ENCODE data around the gene TSPAN32. TPM values are rescaled to one million over a fixed set of nuclear protein-coding genes. Genes with fewer than 3 reads are reported as not detected.

The TSPAN32 gene
- total RNA-seq, 2 experiments from 2014 or later, result 77.6 to 98.9 TPM

DNA sequence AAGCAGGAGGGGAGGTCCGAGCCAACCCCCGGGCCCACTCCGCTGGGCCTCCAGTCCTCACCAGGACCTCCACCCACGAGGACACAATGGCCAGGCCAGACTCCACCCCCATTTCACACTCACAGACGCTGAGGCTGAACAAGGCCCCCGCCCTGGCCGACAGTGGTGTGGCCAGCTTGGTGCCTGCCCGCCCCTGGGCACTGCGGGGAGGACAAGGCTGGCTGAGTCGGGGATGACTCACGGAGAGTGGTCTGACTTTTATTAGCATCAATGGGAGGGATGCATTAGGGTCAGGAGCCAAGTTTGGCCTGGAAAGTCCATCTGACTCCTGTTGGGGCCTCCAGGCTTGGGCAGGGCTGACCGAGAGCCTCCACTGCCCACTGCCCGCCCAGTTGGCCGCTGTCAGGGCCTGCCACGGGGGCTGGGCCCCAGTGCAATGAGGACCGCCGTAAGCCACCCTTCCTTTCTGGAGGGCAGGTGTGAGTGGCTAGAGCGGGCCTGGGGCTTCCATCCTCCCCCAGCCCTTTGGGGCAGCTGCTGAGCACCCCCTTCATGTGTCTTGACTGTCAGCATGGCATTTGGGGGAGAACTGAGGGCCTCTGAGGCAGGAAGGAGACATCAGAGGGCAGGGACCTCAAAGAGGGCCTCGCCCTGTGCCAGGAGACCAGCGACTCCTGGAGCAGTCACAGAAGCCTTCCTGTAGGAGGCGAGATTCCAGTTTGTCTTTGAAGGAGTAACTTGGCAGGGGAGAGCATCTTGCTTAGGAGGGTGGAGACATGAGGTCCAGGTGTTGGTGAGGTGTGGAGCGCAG, 10.6 kb downstream of the TSPAN32 start:
- H3K27ac Mint-ChIP-seq, result no peak overlapping the region
- H3K4me3 Mint-ChIP-seq, result no peak overlapping the region
- DNase-seq, result no peak
- no peaks in the 10 kb centered on the region for H3K27me3 Mint-ChIP-seq
- POLR2A ChIA-PET, result no interaction called here
- H3K36me3 Mint-ChIP-seq (ENCODE audit: low read depth), result peaks cover 3% of the 10 kb centered on the region
- no peaks in the 10 kb centered on the region for H3K9me3 Mint-ChIP-seq
- CTCF ChIA-PET, result interaction anchor here (1.0 to 3.5 kb wide), 2 partner anchors 8 to 108 kb away, joined by 4 to 12 read pairs; no protein-coding TSS in a partner anchor
- peaks cover 3% of the 10 kb centered on the region for H3K4me1 Mint-ChIP-seq

DNA sequence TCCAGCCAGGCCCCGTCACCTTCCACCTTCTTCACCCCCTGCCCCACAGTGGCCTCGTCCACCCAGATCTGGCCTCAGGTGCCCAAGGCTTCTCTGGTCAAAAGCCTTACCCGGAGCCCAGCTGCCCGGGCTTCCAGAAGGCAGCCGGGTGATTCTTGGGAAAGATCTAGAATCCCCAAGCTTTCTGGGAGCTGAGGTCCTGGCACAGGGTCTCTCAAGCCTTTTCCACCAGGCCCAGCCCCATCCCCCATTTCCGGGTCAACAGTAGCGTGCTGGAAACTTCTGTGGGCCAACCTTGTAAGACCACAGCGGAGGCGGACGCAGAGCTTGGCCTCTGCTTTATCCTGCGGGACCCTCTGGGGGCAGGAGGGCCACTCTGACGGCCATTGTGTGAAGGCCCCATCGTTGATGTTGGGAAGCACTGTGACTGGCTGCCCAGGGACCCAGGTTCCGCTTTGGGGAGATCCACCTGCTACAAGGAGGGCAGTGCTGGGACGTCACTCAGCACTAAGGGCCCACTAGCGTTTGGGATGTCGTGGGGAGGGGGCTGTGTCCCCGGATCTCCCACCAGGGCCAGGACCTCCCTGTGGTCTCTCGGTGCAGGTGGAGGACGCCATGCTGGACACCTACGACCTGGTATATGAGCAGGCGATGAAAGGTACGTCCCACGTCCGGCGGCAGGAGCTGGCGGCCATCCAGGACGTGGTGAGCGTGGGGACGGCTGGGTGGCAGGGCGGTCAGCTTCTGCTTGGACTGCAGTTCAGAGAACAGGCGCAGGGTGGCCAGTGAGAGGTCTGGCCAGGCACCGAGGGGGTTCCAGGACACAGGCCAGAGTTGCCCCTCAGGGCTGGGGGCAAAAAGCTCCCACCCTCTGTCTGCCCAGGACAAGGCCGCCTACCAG, 11.5 kb downstream of the TSPAN32 start:
- H3K36me3 Mint-ChIP-seq (ENCODE audit: low read depth), result no peaks in the 10 kb centered on the region
- POLR2A ChIA-PET, result no interaction called here
- no peak overlapping the region for H3K27ac Mint-ChIP-seq

DNA sequence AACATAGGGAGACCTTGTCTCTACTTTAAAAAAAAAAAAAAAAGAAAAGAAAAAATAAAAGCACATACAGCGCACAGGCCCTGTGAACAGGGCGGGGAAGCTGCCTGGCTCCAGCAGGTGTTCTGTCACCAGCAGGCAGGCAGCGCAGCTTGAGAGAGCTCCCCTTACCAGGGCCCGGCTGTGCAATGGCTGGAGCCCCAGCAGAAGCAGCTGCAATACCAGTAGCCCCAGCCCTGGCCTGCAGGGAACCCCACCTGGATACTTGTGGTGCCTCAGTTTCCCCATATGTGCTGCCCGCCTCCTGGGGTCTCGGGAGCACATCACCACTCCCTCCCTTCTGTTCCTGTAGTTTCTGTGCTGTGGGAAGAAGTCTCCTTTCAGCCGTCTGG, 12.3 kb downstream of the TSPAN32 start:
- Mint-ChIP-seq H3K36me3 (ENCODE audit: low read depth) (no peaks in the 10 kb centered on the region), H3K27me3 (no peaks in the 10 kb centered on the region), H3K4me1 (no peaks in the 10 kb centered on the region), H3K9me3 (no peaks in the 10 kb centered on the region), H3K4me3 (no peak overlapping the region), H3K27ac (no peak overlapping the region)
- CTCF ChIA-PET, result interaction anchor here (3.5 kb wide), 2 partner anchors 9 to 106 kb away, joined by 12 to 13 read pairs; no protein-coding TSS in a partner anchor
- DNase-seq, result no peak
- POLR2A ChIA-PET, result no interaction called here

More for the DNA sequence above, 11.5 kb downstream of the TSPAN32 start:
- Mint-ChIP-seq H3K4me3 (no peak overlapping the region), H3K4me1 (no peaks in the 10 kb centered on the region), H3K9me3 (no peaks in the 10 kb centered on the region), H3K27me3 (no peaks in the 10 kb centered on the region)
- no peak for DNase-seq
- CTCF ChIA-PET, result interaction anchor here (1.0 to 3.5 kb wide), 3 partner anchors 8 to 107 kb away, joined by 4 to 13 read pairs (median 12); no protein-coding TSS in a partner anchor

DNA sequence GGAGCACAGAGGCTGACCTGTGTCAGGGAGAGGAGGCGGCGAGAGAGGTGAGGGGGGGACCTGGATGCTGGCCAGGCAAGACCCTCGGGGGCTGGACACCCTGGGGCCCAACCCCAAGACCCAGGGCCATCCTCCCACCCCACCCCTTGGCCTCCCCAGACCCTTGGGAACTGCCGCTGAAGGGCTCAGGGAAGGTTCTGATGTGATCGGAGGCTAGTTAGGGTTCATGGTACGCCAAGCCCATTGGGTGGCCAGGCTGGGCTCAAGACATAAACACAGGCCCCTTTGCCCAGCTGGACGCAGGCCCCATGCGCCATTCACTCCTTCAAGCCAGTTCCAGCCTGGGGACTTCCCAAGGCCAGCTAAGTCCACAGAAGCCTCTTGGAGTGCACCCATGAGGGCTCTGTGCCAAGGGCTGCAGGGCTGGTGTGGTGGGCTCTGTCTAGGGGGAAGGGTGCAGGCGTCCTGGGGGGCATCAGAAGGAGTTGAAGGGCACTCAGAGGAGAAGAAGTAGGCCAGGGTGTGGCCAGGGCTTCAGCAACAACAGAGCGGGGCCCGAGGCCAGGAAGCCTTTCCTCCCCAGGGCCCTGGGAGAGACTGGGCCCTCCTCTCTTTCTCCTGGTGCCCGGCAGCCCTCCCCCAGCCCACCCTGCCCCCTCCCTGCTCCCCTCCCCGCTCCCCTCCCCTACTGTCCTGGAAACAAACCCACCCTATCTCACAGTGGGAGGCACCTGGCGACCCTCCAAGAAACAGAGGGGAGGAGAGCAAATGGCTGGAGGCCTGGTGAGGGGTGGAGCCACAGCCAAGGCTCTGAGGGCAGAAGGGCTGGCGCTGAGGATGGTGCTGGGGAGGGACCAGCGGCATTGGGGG, 12.9 kb downstream of the TSPAN32 start:
- H3K4me3 Mint-ChIP-seq, result no peak overlapping the region
- H3K27ac Mint-ChIP-seq, result no peak overlapping the region
- H3K36me3 Mint-ChIP-seq (ENCODE audit: low read depth), result no peaks in the 10 kb centered on the region
- H3K27me3 Mint-ChIP-seq, result peaks cover 1% of the 10 kb centered on the region
- no peaks in the 10 kb centered on the region for H3K9me3 Mint-ChIP-seq
- DNase-seq, result no peak
- POLR2A ChIA-PET, result no interaction called here
- H3K4me1 Mint-ChIP-seq, result no peaks in the 10 kb centered on the region
- CTCF ChIA-PET, result interaction anchor here (3.5 kb wide), 2 partner anchors 10 to 106 kb away, joined by 12 to 13 read pairs; no protein-coding TSS in a partner anchor

DNA sequence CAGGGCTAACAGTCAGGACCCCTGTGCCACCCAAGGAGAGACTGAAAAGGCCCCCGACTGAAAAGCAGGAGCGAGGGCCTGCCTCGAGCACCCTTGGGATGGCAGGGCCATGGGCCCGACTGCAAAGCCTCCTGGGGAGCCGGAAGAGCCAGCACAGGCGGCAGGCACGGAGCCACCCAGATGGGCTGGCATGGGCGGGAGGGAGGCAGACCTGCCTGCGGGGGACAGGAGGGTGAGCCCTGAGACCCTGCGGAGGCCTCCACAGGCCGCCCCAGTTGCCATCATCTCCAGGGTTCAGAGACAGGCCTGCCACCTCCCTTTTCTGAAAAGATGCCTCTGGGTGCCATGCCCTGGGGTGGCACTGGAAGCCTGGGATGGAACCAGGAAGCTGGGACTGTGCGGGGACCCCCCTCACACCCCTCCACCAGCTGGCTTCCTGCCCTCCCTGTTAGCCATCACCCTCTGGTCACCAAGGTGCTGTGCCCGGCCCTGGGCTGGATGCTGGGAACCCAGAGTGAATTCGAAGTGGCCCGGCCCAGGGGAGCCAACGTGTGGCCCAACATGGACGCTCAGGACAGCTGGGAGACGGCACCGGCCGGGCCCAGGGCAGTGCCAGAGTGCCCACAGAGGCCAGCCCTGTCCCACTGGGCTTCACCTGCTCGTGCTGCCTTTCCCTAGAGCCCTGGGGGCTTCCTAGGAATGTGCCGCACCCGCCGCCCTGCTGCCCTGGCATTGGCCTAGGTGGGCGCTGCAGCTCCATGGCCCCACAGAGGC, 13.8 kb downstream of the TSPAN32 start:
- Mint-ChIP-seq H3K4me1 (no peaks in the 10 kb centered on the region), H3K4me3 (no peak overlapping the region), H3K27me3 (peaks cover 5% of the 10 kb centered on the region), H3K36me3 (ENCODE audit: low read depth) (no peaks in the 10 kb centered on the region), H3K27ac (no peak overlapping the region), H3K9me3 (no peaks in the 10 kb centered on the region)
- POLR2A ChIA-PET, result no interaction called here
- no peak for DNase-seq
- CTCF ChIA-PET, result interaction anchor here (1.2 to 3.5 kb wide), 3 partner anchors 11 to 105 kb away, joined by 3 to 13 read pairs (median 12); no protein-coding TSS in a partner anchor

DNA sequence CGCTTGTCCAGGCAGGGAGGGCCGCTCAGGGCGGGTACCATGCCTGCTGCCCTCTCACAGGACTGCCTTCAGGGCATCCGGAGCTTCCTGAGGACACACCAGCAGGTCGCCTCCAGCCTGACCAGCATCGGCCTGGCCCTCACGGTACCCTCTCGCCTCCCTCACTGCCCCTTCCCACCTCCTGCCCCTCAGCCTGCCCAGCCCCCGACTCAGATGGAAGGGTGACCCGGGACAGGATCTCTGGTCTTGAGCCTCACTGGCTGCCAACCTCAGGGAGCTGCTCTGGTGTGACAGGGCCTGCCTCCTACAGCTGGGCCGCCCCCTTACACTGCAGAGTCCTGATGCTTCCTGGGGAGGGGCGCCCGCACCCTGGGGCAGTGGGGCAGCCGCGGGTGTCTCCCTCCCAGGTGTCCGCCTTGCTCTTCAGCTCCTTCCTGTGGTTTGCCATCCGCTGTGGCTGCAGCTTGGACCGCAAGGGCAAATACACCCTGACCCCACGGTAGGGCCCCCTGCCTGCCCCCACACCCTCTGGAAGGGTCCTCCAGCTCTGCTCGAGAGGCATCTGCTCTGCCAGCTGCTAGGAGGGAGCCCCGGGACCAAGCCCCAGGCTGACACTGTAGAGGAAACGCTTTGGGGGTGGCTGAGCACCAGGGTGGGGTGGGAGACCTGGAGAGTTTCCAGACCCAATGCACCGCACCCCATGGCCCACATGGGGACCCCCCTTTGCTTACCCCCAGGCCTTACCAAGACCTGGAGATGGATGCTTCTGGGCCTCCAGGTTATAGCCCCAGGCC, 14.6 kb downstream of the TSPAN32 start:
- H3K4me1 Mint-ChIP-seq, result no peaks in the 10 kb centered on the region
- no peak overlapping the region for H3K27ac Mint-ChIP-seq
- no peaks in the 10 kb centered on the region for H3K9me3 Mint-ChIP-seq
- no peak overlapping the region for H3K4me3 Mint-ChIP-seq
- DNase-seq, result no peak
- CTCF ChIA-PET, result interaction anchor here (1.2 to 3.5 kb wide), 4 partner anchors 12 to 104 kb away, joined by 3 to 13 read pairs (median 8); no protein-coding TSS in a partner anchor
- no peaks in the 10 kb centered on the region for H3K36me3 Mint-ChIP-seq (ENCODE audit: low read depth)
- peaks cover 6% of the 10 kb centered on the region for H3K27me3 Mint-ChIP-seq
- POLR2A ChIA-PET, result no interaction called here

DNA sequence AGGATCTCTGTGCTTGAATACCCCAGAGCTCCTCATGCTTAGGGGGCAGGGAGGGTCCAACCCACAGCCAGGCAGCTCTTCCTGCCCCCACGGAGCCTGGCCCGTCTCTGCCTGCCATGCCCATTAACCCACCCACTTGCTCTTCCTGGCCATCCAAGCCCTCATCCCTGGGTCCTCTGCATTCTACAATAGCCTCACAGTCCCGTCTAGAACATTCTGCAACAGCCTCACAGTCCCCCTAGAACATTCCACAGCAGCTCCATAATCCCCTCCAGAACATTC, 15.1 kb downstream of the TSPAN32 start:
- Mint-ChIP-seq H3K9me3 (no peaks in the 10 kb centered on the region), H3K4me1 (no peaks in the 10 kb centered on the region), H3K27me3 (peaks cover 12% of the 10 kb centered on the region), H3K36me3 (ENCODE audit: low read depth) (no peaks in the 10 kb centered on the region), H3K27ac (peak overlapping the region; percentile 48), H3K4me3 (no peak overlapping the region)
- ChIA-PET CTCF (interaction anchor here (1.2 to 3.5 kb wide), 3 partner anchors 12 to 103 kb away, joined by 3 to 13 read pairs (median 4); no protein-coding TSS in a partner anchor), POLR2A (no interaction called here)
- no peak for DNase-seq

DNA sequence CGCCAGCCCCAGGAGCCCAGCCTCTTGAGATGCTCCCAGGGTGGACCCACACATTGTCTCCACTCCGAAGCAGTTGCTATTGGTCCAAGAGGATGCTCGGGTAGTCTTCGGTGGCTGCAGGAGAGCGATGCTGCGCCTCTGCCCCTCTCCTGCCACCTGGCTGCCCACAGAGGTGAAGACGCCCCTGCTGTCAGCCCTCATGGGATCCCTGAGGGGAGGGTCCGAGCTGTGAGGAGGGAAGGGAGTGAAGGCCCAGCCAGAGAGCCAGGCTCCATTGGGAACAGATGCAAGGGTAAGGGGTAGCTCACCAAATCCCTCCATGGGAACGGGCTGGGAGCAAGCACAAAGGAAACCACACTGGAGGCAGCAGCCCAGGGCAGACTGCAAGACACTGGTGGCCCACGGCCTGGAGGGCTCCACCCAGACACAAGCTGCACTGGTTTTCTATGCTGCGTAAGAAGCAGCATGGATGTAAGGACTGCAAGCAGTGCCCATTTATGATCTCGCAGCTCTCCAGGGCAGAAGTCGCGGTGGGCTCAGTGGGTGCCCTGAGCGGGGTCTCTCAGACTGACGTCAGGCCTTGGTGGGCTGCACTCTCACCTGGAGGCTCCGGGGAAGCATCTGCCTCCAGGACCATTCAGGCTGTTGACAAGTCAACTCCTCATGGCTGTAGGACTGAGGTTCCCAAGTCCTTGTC, 15.7 kb downstream of the TSPAN32 start:
- H3K36me3 Mint-ChIP-seq (ENCODE audit: low read depth), result no peaks in the 10 kb centered on the region
- DNase-seq, result no peak
- ChIA-PET POLR2A (no interaction called here), CTCF (interaction anchor here (0.6 to 1.2 kb wide), 2 partner anchors 102 to 281 kb away, joined by 3 to 4 read pairs; no protein-coding TSS in a partner anchor)
- H3K4me1 Mint-ChIP-seq, result no peaks in the 10 kb centered on the region
- peak overlapping the region; percentile 48 for H3K27ac Mint-ChIP-seq
- no peak overlapping the region for H3K4me3 Mint-ChIP-seq
- H3K9me3 Mint-ChIP-seq, result no peaks in the 10 kb centered on the region
- H3K27me3 Mint-ChIP-seq, result peaks cover 16% of the 10 kb centered on the region

DNA sequence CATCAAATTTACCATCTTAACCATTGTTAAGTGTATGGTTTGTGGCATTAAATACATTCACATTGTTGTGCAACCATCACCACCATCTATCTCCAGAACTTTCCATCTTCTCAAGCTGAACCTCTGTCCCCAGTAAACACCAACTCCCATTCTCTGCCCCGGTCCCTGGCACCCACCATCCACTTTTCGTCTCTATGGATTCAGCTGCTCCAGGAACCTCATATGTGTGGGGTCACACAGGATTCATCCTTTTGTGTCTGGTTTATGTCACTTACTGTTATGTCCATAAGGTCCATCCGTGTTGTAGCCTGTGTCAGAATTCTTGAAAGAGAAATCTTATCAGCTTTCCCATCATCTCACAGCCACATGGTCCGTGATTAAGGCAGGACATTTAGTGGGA, 16.3 kb downstream of the TSPAN32 start:
- no peak overlapping the region for H3K27ac Mint-ChIP-seq
- peaks cover 21% of the 10 kb centered on the region for H3K27me3 Mint-ChIP-seq
- H3K9me3 Mint-ChIP-seq, result no peaks in the 10 kb centered on the region
- H3K4me1 Mint-ChIP-seq, result no peaks in the 10 kb centered on the region
- no peak overlapping the region for H3K4me3 Mint-ChIP-seq
- ChIA-PET POLR2A (no interaction called here), CTCF (no interaction called here)
- H3K36me3 Mint-ChIP-seq (ENCODE audit: low read depth), result no peaks in the 10 kb centered on the region
- no peak for DNase-seq

DNA sequence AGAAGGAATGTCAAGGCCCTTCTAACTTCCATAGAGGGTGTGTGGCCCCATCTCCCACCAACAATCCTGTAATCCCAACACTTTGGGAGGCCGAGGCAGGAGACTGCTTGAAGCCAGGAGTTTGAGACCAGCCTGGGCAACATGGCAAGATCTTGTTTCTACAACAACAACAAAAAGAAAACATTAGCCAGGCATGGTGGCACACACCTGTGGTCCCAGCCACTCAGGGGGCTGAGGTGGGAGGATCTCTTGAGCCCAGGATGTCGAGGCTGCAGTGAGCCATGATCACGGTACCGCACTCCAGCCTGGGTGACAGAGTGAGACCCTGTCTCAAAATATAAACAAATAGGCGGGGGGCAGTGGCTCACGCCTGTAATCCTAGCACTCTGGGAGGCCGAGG, 16.9 kb downstream of the TSPAN32 start:
- no peaks in the 10 kb centered on the region for H3K9me3 Mint-ChIP-seq
- no peak overlapping the region for H3K27ac Mint-ChIP-seq
- no peak for DNase-seq
- no peak overlapping the region for H3K4me3 Mint-ChIP-seq
- peaks cover 25% of the 10 kb centered on the region for H3K27me3 Mint-ChIP-seq
- no peaks in the 10 kb centered on the region for H3K4me1 Mint-ChIP-seq
- CTCF ChIA-PET, result no interaction called here
- H3K36me3 Mint-ChIP-seq (ENCODE audit: low read depth), result no peaks in the 10 kb centered on the region
- POLR2A ChIA-PET, result no interaction called here

All from activated CD4-positive, alpha-beta T cell treated with anti-CD3 and anti-CD28 coated beads, Interleukin-2, amount 10 ng/mL, durations not matched to agents 7 days and 5 days (primary cell).